Measurements from ENCODE around the gene PPP2R5B. TPM values are rescaled to one million over a fixed set of nuclear protein-coding genes. Genes with fewer than 3 reads are reported as not detected.

PPP2R5B gene
- total and polyA plus RNA-seq, 9 of the 15 experiments (the other 6 are each of a cell fraction or from before 2014, with no cell fraction given), result 0.10 to 7.8 (median 3.3) TPM

DNA sequence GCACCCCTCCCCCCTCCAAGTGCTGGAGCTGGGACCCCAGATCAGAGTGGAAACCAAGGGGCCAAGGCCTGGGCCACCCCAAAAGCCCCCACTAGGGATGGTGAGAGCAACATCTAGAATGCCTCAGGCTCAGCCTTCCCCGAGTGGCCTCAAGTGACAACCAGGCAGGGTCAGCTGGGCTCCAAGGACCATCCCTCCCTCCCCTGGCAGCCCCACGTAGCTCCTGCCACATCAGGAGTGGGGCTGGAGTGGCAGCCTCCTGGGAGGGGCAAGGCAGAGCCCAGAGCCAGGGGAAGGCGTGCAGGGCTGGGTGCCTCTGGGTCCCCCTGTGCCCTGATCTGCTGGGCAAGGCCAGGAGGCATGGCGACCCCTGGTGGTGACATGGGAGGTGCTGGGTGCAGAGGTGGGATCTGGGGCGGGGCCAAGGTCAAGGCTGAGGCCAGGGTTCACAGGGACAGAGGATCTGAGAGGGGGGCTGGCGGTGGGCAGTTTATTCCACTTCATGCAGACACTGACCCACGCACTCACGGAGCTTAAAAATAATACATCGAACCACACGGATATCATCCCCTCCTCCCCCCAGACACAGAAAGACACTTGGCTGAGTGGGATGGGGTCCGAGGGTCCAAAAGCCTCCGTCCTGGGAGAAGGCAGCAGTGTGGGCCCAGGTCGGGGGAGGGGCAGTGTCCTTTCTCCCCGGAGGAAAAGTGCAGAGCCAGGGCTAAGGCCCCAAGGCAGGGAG, 30.2 kb upstream of the PPP2R5B start (continued):
- peak; percentile 99 for TF ChIP-seq HDGF (IDR thresholded peaks at IDR 0.05)
- TF ChIP-seq, protein P1, sequence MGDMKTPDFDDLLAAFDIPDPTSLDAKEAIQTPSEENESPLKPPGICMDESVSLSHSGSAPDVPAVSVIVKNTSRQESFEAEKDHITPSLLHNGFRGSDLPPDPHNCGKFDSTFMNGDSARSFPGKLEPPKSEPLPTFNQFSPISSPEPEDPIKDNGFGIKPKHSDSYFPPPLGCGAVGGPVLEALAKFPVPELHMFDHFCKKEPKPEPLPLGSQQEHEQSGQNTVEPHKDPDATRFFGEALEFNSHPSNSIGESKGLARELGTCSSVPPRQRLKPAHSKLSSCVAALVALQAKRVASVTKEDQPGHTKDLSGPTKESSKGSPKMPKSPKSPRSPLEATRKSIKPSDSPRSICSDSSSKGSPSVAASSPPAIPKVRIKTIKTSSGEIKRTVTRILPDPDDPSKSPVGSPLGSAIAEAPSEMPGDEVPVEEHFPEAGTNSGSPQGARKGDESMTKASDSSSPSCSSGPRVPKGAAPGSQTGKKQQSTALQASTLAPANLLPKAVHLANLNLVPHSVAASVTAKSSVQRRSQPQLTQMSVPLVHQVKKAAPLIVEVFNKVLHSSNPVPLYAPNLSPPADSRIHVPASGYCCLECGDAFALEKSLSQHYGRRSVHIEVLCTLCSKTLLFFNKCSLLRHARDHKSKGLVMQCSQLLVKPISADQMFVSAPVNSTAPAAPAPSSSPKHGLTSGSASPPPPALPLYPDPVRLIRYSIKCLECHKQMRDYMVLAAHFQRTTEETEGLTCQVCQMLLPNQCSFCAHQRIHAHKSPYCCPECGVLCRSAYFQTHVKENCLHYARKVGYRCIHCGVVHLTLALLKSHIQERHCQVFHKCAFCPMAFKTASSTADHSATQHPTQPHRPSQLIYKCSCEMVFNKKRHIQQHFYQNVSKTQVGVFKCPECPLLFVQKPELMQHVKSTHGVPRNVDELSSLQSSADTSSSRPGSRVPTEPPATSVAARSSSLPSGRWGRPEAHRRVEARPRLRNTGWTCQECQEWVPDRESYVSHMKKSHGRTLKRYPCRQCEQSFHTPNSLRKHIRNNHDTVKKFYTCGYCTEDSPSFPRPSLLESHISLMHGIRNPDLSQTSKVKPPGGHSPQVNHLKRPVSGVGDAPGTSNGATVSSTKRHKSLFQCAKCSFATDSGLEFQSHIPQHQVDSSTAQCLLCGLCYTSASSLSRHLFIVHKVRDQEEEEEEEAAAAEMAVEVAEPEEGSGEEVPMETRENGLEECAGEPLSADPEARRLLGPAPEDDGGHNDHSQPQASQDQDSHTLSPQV (IDR thresholded peaks at IDR 0.05), result peak; percentile 81
- peak; percentile 56 for TF ChIP-seq FIP1L1 (IDR thresholded peaks at IDR 0.05; ENCODE audit: low read depth, low read length, poor library complexity, severe bottlenecking)
- TF ChIP-seq HDAC1 (IDR thresholded peaks at IDR 0.05), result peak in 1 of 2 experiments; percentile 22; a peak in 1 of 4 replicates
- TF ChIP-seq, protein P2, sequence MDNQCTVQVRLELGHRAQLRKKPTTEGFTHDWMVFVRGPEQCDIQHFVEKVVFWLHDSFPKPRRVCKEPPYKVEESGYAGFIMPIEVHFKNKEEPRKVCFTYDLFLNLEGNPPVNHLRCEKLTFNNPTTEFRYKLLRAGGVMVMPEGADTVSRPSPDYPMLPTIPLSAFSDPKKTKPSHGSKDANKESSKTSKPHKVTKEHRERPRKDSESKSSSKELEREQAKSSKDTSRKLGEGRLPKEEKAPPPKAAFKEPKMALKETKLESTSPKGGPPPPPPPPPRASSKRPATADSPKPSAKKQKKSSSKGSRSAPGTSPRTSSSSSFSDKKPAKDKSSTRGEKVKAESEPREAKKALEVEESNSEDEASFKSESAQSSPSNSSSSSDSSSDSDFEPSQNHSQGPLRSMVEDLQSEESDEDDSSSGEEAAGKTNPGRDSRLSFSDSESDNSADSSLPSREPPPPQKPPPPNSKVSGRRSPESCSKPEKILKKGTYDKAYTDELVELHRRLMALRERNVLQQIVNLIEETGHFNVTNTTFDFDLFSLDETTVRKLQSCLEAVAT (IDR thresholded peaks at IDR 0.05), result 0 out of 4 replicates have a peak, but pooled peaks of 1 of the 2 experiments have one; percentile 70
- TF ChIP-seq, protein P3, sequence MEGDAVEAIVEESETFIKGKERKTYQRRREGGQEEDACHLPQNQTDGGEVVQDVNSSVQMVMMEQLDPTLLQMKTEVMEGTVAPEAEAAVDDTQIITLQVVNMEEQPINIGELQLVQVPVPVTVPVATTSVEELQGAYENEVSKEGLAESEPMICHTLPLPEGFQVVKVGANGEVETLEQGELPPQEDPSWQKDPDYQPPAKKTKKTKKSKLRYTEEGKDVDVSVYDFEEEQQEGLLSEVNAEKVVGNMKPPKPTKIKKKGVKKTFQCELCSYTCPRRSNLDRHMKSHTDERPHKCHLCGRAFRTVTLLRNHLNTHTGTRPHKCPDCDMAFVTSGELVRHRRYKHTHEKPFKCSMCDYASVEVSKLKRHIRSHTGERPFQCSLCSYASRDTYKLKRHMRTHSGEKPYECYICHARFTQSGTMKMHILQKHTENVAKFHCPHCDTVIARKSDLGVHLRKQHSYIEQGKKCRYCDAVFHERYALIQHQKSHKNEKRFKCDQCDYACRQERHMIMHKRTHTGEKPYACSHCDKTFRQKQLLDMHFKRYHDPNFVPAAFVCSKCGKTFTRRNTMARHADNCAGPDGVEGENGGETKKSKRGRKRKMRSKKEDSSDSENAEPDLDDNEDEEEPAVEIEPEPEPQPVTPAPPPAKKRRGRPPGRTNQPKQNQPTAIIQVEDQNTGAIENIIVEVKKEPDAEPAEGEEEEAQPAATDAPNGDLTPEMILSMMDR (IDR thresholded peaks at IDR 0.05 in 2 of 3, conservative IDR thresholded peaks at IDR 0.05 in 1 of 3; ENCODE audit: insufficient read depth in 2 of 3, low read depth in 1 of 3, low read length in 3 of 3), result peak; percentile 92 to 97 (median 95)
- TF ChIP-seq SMC3 (conservative IDR thresholded peaks at IDR 0.05; ENCODE audit: insufficient read depth, low read depth, low read length), result peak; percentile 96
- TF ChIP-seq YBX1 (IDR thresholded peaks at IDR 0.05), result no peak
- TF ChIP-seq, protein P4, sequence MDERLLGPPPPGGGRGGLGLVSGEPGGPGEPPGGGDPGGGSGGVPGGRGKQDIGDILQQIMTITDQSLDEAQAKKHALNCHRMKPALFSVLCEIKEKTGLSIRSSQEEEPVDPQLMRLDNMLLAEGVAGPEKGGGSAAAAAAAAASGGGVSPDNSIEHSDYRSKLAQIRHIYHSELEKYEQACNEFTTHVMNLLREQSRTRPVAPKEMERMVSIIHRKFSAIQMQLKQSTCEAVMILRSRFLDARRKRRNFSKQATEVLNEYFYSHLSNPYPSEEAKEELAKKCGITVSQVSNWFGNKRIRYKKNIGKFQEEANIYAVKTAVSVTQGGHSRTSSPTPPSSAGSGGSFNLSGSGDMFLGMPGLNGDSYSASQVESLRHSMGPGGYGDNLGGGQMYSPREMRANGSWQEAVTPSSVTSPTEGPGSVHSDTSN (CRISPR knock-in tag; IDR thresholded peaks at IDR 0.05; ENCODE audit: low read depth), result no peak
- TF ChIP-seq, protein P4 (tag; conservative IDR thresholded peaks at IDR 0.05; ENCODE audit: low read depth), result no peak
- TF ChIP-seq ZNF79 (CRISPR knock-in tag; IDR thresholded peaks at IDR 0.05; ENCODE audit: low read depth), result no peak
- peak; percentile 83 for TF ChIP-seq MTA3 (IDR thresholded peaks at IDR 0.05; ENCODE audit: borderline replicate concordance)
- TF ChIP-seq, protein P5, sequence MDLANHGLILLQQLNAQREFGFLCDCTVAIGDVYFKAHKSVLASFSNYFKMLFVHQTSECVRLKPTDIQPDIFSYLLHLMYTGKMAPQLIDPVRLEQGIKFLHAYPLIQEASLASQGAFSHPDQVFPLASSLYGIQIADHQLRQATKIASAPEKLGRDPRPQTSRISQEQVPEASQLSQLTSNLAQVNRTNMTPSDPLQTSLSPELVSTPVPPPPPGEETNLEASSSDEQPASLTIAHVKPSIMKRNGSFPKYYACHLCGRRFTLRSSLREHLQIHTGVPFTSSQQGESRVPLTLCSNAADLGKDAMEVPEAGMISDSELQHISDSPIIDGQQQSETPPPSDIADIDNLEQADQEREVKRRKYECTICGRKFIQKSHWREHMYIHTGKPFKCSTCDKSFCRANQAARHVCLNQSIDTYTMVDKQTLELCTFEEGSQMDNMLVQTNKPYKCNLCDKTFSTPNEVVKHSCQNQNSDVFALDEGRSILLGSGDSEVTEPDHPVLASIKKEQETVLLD (IDR thresholded peaks at IDR 0.05), result peak; percentile 56; the same call in 1 of the 2 replicates
- TF ChIP-seq ESRRA (IDR thresholded peaks at IDR 0.05; ENCODE audit: borderline replicate concordance, low read depth), result peak; percentile 88
- 0 out of 2 replicates have a peak, but pooled peaks have one; percentile 28 for TF ChIP-seq HDAC8 (tag; IDR thresholded peaks at IDR 0.05)
